CD4-positive, CD25-positive, alpha-beta regulatory T cell (primary cell): ENCODE results near the gene MGAT4C. TPM values are rescaled to one million over a fixed set of nuclear protein-coding genes. Genes with fewer than 3 reads are reported as not detected.
A peak's percentile ranks its signal among the peaks of the same experiment; 100 is the strongest.

Experiments
- ATAC-seq, 2 donors: fragments of 150-1000 bp; cut with Tn5 transposase; one replicate each; pipeline ENCODE4 v1.10.0; 2021; ENCODE audit warnings: low read depth in 2 of 2, moderate number of reproducible peaks in 2 of 2, moderate library complexity in 1 of 2
- DNase-seq, 3 donors: peaks; one replicate each; pipeline versions ENCODE4 v3.0.0 to v3.0.0-alpha.2; 2012 to 2022; ENCODE audit warnings: mixed read lengths in 1 of 3
- H3K27ac ChIP-seq: one replicate; pipeline ENCODE4 v1.7.0; 2013; ENCODE audit warnings: mild to moderate bottlenecking, low read length; ENCODE audit not compliant: insufficient read depth, poor library complexity, severe bottlenecking
- H3K27me3 ChIP-seq: one replicate; pipeline ENCODE4 v1.7.0; 2013; ENCODE audit warnings: low read length; ENCODE audit not compliant: control insufficient read depth, insufficient read depth
- H3K36me3 ChIP-seq: one replicate; pipeline ENCODE4 v1.7.0; 2013; ENCODE audit warnings: mild to moderate bottlenecking, low read length, moderate library complexity; ENCODE audit not compliant: control insufficient read depth, insufficient read depth
- H3K4me1 ChIP-seq: 2 replicates; pipeline ENCODE4 v1.7.0; 2013; ENCODE audit warnings: mild to moderate bottlenecking, low read length; ENCODE audit not compliant: insufficient read depth, control insufficient read depth, poor library complexity, severe bottlenecking
- H3K4me3 ChIP-seq: one replicate; pipeline ENCODE4 v1.7.0; 2013; ENCODE audit warnings: low read depth, mild to moderate bottlenecking, low read length, moderate library complexity
- H3K9me3 ChIP-seq, 2 experiments: 1 replicate in 1 of 2; 2 replicates in 1 of 2; pipeline ENCODE4 v1.7.0; 2013; ENCODE audit warnings: low read length in 2 of 2, mild to moderate bottlenecking in 1 of 2, moderate library complexity in 1 of 2; ENCODE audit not compliant: control insufficient read depth in 2 of 2
- H3K27ac Mint-ChIP-seq, 3 donors: one replicate each; pipeline ENCODE4 v1.8.0; 2020 to 2022; ENCODE audit warnings: mild to moderate bottlenecking in 3 of 3, mixed read lengths in 3 of 3, moderate library complexity in 2 of 3
- H3K27me3 Mint-ChIP-seq: one replicate; pipeline ENCODE4 v1.8.0; 2022; ENCODE audit warnings: mild to moderate bottlenecking, mixed read lengths
- H3K36me3 Mint-ChIP-seq: one replicate; pipeline ENCODE4 v1.8.0; 2020; ENCODE audit warnings: mixed read lengths
- H3K4me1 Mint-ChIP-seq, 4 donors: one replicate each; pipeline ENCODE4 v1.8.0; 2020 to 2022; ENCODE audit warnings: mixed read lengths in 4 of 4, mild to moderate bottlenecking in 1 of 4
- H3K4me3 Mint-ChIP-seq, 4 donors: one replicate each; pipeline ENCODE4 v1.8.0; 2020 to 2022; ENCODE audit warnings: mild to moderate bottlenecking in 4 of 4, mixed read lengths in 4 of 4, moderate library complexity in 3 of 4
- H3K9me3 Mint-ChIP-seq, 7 donors: one replicate each; pipeline ENCODE4 v1.8.0; 2020 to 2022; ENCODE audit warnings: mixed read lengths in 7 of 7, mild to moderate bottlenecking in 3 of 7, moderate library complexity in 2 of 7
- polyA plus RNA-seq, 4 donors: library from polyadenylated mRNA; unstranded; fragments of 300-500 nt; fragmentation: Illumina TruSeq; gene quantifications; one replicate each; pipeline ENCODE4 v1.2.3, GENCODE V29; 2021
- total RNA-seq: library from RNA; stranded (reverse); gene quantifications from one replicate; pipeline ENCODE4 v1.2.3, GENCODE V29; 2022

MGAT4C gene
- total and polyA plus RNA-seq, 5 donors from 2014 or later: not detected

GRCh38 chr12:86148612-86149011 lies 107.6 kb downstream of the MGAT4C start:
- ATAC-seq (no peak), DNase-seq (no peak)
- no peak overlapping the region for H3K4me3 Mint-ChIP-seq
- H3K4me1 ChIP-seq: no peaks in the 10 kb centered on the region
- H3K36me3 ChIP-seq: no peaks in the 10 kb centered on the region
- no peak overlapping the region for H3K27ac Mint-ChIP-seq
- no peaks in the 10 kb centered on the region for H3K36me3 Mint-ChIP-seq
- H3K4me3 ChIP-seq: no peak overlapping the region
- no peaks in the 10 kb centered on the region for H3K27me3 Mint-ChIP-seq
- peaks cover 3 to 12% (median 5%) of the 10 kb centered on the region in 7 donors for H3K9me3 Mint-ChIP-seq
- no peaks in the 10 kb centered on the region for H3K27me3 ChIP-seq
- no peaks in the 10 kb centered on the region for H3K4me1 Mint-ChIP-seq
- H3K27ac ChIP-seq: no peak overlapping the region
- no peaks in the 10 kb centered on the region for H3K9me3 ChIP-seq

DNA sequence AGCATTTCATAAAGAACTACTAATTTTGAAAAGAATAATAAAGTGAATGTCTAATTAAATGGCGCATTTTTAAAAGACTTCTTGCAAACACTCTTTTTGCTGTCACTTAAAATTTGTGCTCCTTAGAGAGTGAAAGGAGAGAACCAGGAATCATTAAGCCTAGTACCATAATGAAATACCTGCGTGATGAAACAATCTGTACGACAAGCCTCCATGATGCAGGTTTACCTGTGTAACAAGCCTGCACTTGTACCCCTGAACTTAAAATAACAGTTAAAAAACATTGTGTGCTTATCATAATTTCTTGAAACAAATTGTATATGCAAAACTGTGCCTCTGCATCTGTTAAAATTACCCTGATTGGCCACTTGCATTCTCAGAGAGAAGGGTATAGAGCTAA lies 108.1 kb downstream of the MGAT4C start:
- DNase-seq (no peak), ATAC-seq (no peak)
- Mint-ChIP-seq H3K36me3 (no peaks in the 10 kb centered on the region), H3K9me3 (peaks cover 3 to 11% (median 5%) of the 10 kb centered on the region in 7 donors), H3K27ac (no peak overlapping the region), H3K4me3 (no peak overlapping the region), H3K27me3 (no peaks in the 10 kb centered on the region), H3K4me1 (no peaks in the 10 kb centered on the region)
- no peaks in the 10 kb centered on the region for H3K36me3 ChIP-seq
- H3K9me3 ChIP-seq: no peaks in the 10 kb centered on the region
- H3K27ac ChIP-seq: no peak overlapping the region
- H3K4me3 ChIP-seq: no peak overlapping the region
- H3K4me1 ChIP-seq: no peaks in the 10 kb centered on the region
- no peaks in the 10 kb centered on the region for H3K27me3 ChIP-seq

- Mint-ChIP-seq H3K27me3 (no peaks in the 10 kb centered on the region), H3K4me3 (no peak overlapping the region), H3K9me3 (peaks cover 0 to 4% (median 2%) of the 10 kb centered on the region in 7 donors), H3K27ac (no peak overlapping the region), H3K36me3 (no peaks in the 10 kb centered on the region), H3K4me1 (no peaks in the 10 kb centered on the region)
- DNase-seq: no peak
- Histone ChIP-seq H3K27ac (no peak overlapping the region), H3K9me3 (no peaks in the 10 kb centered on the region), H3K36me3 (no peaks in the 10 kb centered on the region), H3K4me1 (no peaks in the 10 kb centered on the region), H3K4me3 (no peak overlapping the region), H3K27me3 (no peaks in the 10 kb centered on the region)
- no peak for ATAC-seq
Measured at GRCh38 chr12:86145156-86145555, 111.0 kb downstream of the MGAT4C start.

DNA sequence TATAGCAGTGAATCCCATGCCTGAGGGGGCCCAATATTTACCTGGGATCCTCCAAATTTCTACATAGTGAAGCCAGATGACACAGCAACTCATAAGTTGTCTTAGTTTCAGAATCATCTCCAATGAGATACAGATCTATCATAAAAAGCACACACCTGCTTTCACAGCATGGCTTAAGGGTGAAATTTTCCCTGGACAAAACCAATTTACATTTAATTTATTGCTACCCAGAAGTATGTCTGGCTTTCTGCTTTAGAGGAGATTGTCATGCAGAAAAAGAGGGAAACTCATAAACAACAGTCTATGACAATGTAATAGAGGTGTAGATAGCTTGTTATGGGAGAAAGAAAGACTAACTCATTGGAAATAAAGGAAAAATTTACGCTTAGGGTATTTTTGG lies 113.0 kb downstream of the MGAT4C start:
- H3K9me3 ChIP-seq: peaks cover 0 to 2% of the 10 kb centered on the region in 2 experiments
- Mint-ChIP-seq H3K4me1 (peaks cover 0 to under 1% (median 0%) of the 10 kb centered on the region in 4 donors), H3K4me3 (no peak overlapping the region), H3K27me3 (no peaks in the 10 kb centered on the region), H3K36me3 (no peaks in the 10 kb centered on the region), H3K9me3 (peaks cover under 1 to 6% (median 2%) of the 10 kb centered on the region in 7 donors), H3K27ac (no peak overlapping the region)
- H3K27me3 ChIP-seq: no peaks in the 10 kb centered on the region
- H3K4me1 ChIP-seq: no peaks in the 10 kb centered on the region
- H3K4me3 ChIP-seq: no peak overlapping the region
- H3K36me3 ChIP-seq: no peaks in the 10 kb centered on the region
- ATAC-seq (no peak), DNase-seq (no peak)
- H3K27ac ChIP-seq: no peak overlapping the region

DNA sequence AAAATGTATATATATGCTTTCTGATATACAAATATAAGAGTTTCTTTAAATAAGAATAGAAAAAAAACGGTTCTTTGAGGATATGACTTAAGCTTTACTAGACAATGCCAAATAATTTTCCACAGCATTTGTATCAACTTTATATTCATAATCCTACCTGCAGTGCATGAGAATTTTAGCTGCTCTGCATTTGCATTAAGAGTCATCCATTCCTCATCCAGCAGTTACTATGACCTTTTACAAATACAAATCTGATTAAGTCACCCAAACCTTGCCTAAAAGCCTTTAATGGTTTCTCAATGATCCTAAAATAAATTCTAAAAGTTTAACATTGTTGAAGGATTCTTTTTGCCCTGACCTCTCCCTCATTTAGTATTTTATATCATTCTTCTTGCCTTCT lies 116.5 kb downstream of the MGAT4C start:
- H3K9me3 ChIP-seq: peaks cover 0 to 4% of the 10 kb centered on the region in 2 experiments
- H3K27ac ChIP-seq: no peak overlapping the region
- H3K36me3 Mint-ChIP-seq: no peaks in the 10 kb centered on the region
- H3K9me3 Mint-ChIP-seq: peaks cover 3 to 10% (median 5%) of the 10 kb centered on the region in 7 donors
- H3K36me3 ChIP-seq: no peaks in the 10 kb centered on the region
- DNase-seq (no peak), ATAC-seq (no peak)
- no peak overlapping the region for H3K4me3 Mint-ChIP-seq
- H3K4me1 ChIP-seq: no peaks in the 10 kb centered on the region
- H3K4me1 Mint-ChIP-seq: peaks cover 0 to 4% (median 0%) of the 10 kb centered on the region in 4 donors
- no peak overlapping the region for H3K27ac Mint-ChIP-seq
- H3K27me3 Mint-ChIP-seq: no peaks in the 10 kb centered on the region
- no peak overlapping the region for H3K4me3 ChIP-seq
- H3K27me3 ChIP-seq: no peaks in the 10 kb centered on the region

GRCh38 chr12:86138770-86139169 lies 117.4 kb downstream of the MGAT4C start:
- H3K9me3 ChIP-seq: peaks cover 0 to 4% of the 10 kb centered on the region in 2 experiments
- no peaks in the 10 kb centered on the region for H3K36me3 ChIP-seq
- H3K27ac ChIP-seq: no peak overlapping the region
- peaks cover 0 to 4% (median 0%) of the 10 kb centered on the region in 4 donors for H3K4me1 Mint-ChIP-seq
- H3K4me1 ChIP-seq: no peaks in the 10 kb centered on the region
- H3K36me3 Mint-ChIP-seq: no peaks in the 10 kb centered on the region
- DNase-seq: no peak
- H3K4me3 Mint-ChIP-seq: no peak overlapping the region
- H3K27me3 ChIP-seq: no peaks in the 10 kb centered on the region
- H3K9me3 Mint-ChIP-seq: peaks cover 3 to 13% (median 5%) of the 10 kb centered on the region in 7 donors
- no peaks in the 10 kb centered on the region for H3K27me3 Mint-ChIP-seq
- ATAC-seq: no peak
- no peak overlapping the region for H3K27ac Mint-ChIP-seq
- H3K4me3 ChIP-seq: no peak overlapping the region

GRCh38 chr12:86137936-86138335 lies 118.3 kb downstream of the MGAT4C start:
- no peaks in the 10 kb centered on the region for H3K27me3 ChIP-seq
- no peak overlapping the region for H3K4me3 ChIP-seq
- no peaks in the 10 kb centered on the region for H3K4me1 ChIP-seq
- H3K27ac ChIP-seq: no peak overlapping the region
- H3K9me3 ChIP-seq: peaks cover 0 to 4% of the 10 kb centered on the region in 2 experiments
- DNase-seq (no peak), ATAC-seq (no peak)
- H3K4me3 Mint-ChIP-seq: peak overlapping the region in 1 of 4 donors; percentile 33
- peaks cover 0 to 4% (median 0%) of the 10 kb centered on the region in 4 donors for H3K4me1 Mint-ChIP-seq
- H3K36me3 ChIP-seq: no peaks in the 10 kb centered on the region
- H3K27ac Mint-ChIP-seq: no peak overlapping the region
- no peaks in the 10 kb centered on the region for H3K36me3 Mint-ChIP-seq
- peaks cover 3 to 13% (median 5%) of the 10 kb centered on the region in 7 donors for H3K9me3 Mint-ChIP-seq
- no peaks in the 10 kb centered on the region for H3K27me3 Mint-ChIP-seq

DNA sequence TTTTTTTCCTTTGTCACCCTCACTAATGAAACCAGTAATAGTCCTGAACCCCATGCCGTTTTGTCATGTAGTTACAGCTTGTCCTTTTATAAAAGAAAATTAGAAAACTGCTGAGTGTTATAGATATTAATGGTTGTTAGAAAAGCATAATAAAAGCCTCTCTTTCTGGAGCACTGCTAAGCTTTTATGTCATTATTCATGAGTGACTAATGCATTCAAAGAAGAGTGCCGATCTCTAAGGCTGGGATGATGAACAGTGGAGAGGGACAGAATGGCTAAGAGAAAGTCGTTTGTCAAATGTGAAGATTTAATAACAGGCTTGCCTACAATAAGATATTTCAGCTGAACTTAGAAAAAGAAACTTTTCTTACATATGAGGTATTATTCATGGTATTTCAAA lies 121.6 kb downstream of the MGAT4C start:
- no peaks in the 10 kb centered on the region for H3K36me3 Mint-ChIP-seq
- H3K36me3 ChIP-seq: no peaks in the 10 kb centered on the region
- DNase-seq: no peak
- H3K27ac ChIP-seq: no peak overlapping the region
- peaks cover 3 to 9% (median 5%) of the 10 kb centered on the region in 7 donors for H3K9me3 Mint-ChIP-seq
- H3K4me1 ChIP-seq: no peaks in the 10 kb centered on the region
- no peaks in the 10 kb centered on the region for H3K27me3 Mint-ChIP-seq
- peaks cover 0 to 4% of the 10 kb centered on the region in 2 experiments for H3K9me3 ChIP-seq
- H3K4me1 Mint-ChIP-seq: peaks cover 0 to 4% (median 0%) of the 10 kb centered on the region in 4 donors
- H3K4me3 Mint-ChIP-seq: no peak overlapping the region
- no peaks in the 10 kb centered on the region for H3K27me3 ChIP-seq
- H3K27ac Mint-ChIP-seq: no peak overlapping the region
- H3K4me3 ChIP-seq: no peak overlapping the region
- no peak for ATAC-seq
